Uterus (tissue), 4 donors: Measurements from ENCODE around the gene SIVA1. TPM values are rescaled to one million over a fixed set of nuclear protein-coding genes. Genes with fewer than 3 reads are reported as not detected.

Experiments used
- DNase-seq, 2 donors: peaks; one replicate each; pipeline ENCODE4 v3.0.0-alpha.2; 2019 to 2020
- H3K27ac ChIP-seq, 2 donors: fragments of 200-600 bp; sonication (generic); 1 replicate in 1 of 2; 2 replicates in 1 of 2; pipeline ENCODE4 v1.5.1; 2016 to 2018
- H3K27me3 ChIP-seq, 2 donors: fragments of 200-600 bp; sonication (generic); one replicate each; pipeline ENCODE4 v1.5.1; 2018 to 2019; ENCODE audit warnings: control low read depth in 1 of 2
- H3K36me3 ChIP-seq, 2 donors: fragments of 200-600 bp; sonication (generic); one replicate each; pipeline ENCODE4 v1.5.1; 2019; ENCODE audit warnings: control low read depth in 1 of 2
- H3K4me1 ChIP-seq, 2 donors: fragments of 200-600 bp; sonication (generic); one replicate each; pipeline ENCODE4 v1.5.1; 2018 to 2019; ENCODE audit warnings: control low read depth in 1 of 2
- H3K4me3 ChIP-seq, 2 donors: fragments of 200-600 bp; sonication (generic); 1 replicate in 1 of 2; 2 replicates in 1 of 2; pipeline ENCODE4 v1.5.1; 2018 to 2019; ENCODE audit warnings: mild to moderate bottlenecking in 1 of 2
- H3K9me3 ChIP-seq, 2 donors: fragments of 200-600 bp; sonication (generic); one replicate each; pipeline ENCODE4 v1.5.1; 2019; ENCODE audit warnings: control low read depth in 1 of 2
- CTCF ChIP-seq, 4 experiments: fragments of 200-600 bp in 2 of 4; fragments of 450-650 bp in 2 of 4; sonication (generic) in 2 of 4; IDR thresholded peaks; one replicate each; pipeline ENCODE4 v1.5.1; 2016 to 2019; ENCODE audit warnings: antibody characterized with exemption in 4 of 4, mild to moderate bottlenecking in 2 of 4, moderate library complexity in 1 of 4
- POLR2A ChIP-seq, 2 donors: fragments of 450-650 bp; IDR thresholded peaks; one replicate each; pipeline ENCODE4 v1.6.1; 2016; ENCODE audit warnings: antibody characterized with exemption in 2 of 2, mild to moderate bottlenecking in 1 of 2, moderate library complexity in 1 of 2
- intact Hi-C: fragments of 100-400 bp; cut with DNase I; formaldehyde crosslinking; loops from one replicate; pipeline ENCODE4 v1.15.1; 2023; ENCODE audit warnings: low total_unique reads
- total RNA-seq, 4 donors: library from RNA; depleted of rRNA in 3 of 4; stranded (reverse); fragments of >200 nt in 3 of 4; gene quantifications; one replicate each; pipeline versions ENCODE4 v1.1.0 to v1.2.4, GENCODE V29; 2014 to 2023
- donor health status: DM: yes; HTN: yes; CAD: no.

SIVA1 gene
- total RNA-seq, 4 donors from 2014 or later = 79.4 to 366 (median 239) TPM

DNA sequence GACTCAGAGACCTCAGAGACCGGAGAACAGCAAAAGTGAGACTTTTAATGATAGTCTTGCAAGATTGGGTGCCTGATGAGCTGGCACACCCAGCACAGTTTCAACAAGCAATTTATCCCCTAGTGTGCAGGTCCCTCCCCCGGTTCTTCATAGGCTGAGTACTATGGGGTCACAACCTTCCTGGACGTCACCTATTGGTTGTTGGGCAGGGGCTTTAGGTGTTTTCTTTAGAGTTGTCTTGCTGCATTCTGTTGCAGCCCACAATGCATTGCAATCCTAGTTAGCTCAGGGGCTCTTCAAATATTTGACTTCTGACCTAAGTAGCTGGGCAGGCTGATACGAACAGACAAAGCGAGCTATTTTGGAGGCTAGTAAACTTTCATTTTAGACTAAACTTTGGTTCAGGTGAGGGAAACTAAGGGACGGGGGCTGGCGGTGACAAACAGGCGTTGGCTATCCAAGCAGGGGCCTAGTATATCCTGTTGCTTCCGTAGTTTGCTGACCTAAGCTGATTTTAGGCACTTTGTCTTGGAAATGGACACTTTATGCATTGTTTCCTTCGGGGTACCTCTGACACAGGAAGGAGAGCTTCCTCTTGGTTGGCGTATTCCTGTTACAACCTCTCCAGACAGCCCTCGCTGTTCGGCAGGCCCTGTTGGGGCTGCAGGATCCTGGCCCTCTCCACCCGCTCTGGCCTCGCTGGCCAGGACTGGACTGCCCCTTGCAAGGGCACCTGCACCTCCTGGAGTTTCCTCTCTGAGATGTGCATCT lies 14.1 kb downstream of the SIVA1 start:
- Histone ChIP-seq H3K36me3 (no peaks in the 10 kb centered on the region), H3K4me3 (no peak overlapping the region), H3K9me3 (no peaks in the 10 kb centered on the region), H3K27me3 (no peaks in the 10 kb centered on the region), H3K27ac (no peak overlapping the region), H3K4me1 (peaks cover 0 to 8% of the 10 kb centered on the region in 2 donors)
- intact Hi-C loops = no loop called here
- no peak for TF ChIP-seq POLR2A (IDR thresholded peaks at IDR 0.05)
- no peak for DNase-seq

DNA sequence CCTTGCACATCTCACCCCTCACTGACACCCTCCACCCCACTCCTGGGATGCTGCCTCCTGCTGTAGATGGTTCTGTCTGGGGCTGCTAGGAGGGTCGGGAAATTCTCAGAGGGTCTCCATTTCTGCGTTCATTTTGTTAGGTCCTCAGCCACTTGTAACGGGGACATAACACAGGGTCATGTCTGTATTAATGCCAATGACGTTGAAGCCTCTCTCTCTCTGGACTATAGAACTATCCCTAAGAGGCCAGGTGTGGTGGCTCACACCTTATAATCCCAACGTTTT lies 14.6 kb downstream of the SIVA1 start:
- no peaks in the 10 kb centered on the region for H3K27me3 ChIP-seq
- H3K4me3 ChIP-seq = no peak overlapping the region
- intact Hi-C loops = no loop called here
- H3K4me1 ChIP-seq = peaks cover 0 to 8% of the 10 kb centered on the region in 2 donors
- H3K27ac ChIP-seq = no peak overlapping the region
- H3K36me3 ChIP-seq = no peaks in the 10 kb centered on the region
- TF ChIP-seq POLR2A (IDR thresholded peaks at IDR 0.05) (no peak), CTCF (IDR thresholded peaks at IDR 0.05) (no peak)
- no peak for DNase-seq
- no peaks in the 10 kb centered on the region for H3K9me3 ChIP-seq

DNA sequence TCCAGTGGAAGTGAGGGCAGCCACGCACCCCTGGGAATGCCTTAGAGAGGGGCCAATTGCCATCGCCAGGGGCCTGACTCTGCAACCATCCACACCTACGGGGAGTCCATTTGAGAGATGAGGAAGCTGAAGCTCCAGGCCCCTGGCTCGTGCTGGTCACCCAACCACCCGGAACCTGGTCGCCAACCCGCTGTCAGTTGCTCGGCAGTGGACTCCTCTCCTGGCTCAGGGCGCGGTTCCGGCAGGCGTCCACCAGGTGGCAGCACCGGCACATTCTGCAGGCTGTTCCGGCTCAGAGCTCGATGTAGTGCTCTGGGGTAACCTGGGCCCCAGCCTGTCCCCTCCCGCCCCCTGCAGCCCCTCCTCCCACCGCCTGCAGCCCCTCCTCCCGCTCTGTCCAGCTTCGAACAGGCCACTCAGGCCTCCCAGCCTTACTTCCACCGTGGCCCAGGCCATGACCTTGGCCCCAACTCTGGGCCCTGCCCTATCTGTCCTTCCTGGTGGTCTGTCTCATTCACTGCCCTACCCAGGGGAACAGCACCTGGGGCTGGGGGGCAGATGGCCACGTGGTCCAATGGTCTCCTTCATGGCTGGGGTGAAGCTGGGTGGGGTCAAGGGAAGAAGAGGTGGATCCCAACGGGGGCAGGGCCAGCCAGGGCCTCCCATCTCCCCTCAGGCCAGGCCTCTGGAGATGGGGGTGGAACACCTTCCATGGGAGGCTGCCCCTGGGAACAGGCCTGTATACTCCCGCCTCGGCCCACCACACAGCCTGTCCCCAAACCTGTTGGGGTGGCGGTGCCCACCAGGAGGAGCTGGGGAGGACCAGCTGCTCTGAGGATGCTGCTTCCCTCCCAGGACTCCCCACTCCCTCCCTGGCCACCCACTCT lies 15.7 kb downstream of the SIVA1 start:
- intact Hi-C loops = no loop called here
- TF ChIP-seq POLR2A (IDR thresholded peaks at IDR 0.05) = no peak
- TF ChIP-seq CTCF (IDR thresholded peaks at IDR 0.05) = peak; percentile 92 to 95 (median 92)
- H3K36me3 ChIP-seq = no peaks in the 10 kb centered on the region
- H3K4me3 ChIP-seq = no peak overlapping the region
- peaks cover 0 to 8% of the 10 kb centered on the region in 2 donors for H3K4me1 ChIP-seq
- no peaks in the 10 kb centered on the region for H3K9me3 ChIP-seq
- DNase-seq = peak; percentile 89 to 92
- peak overlapping the region; percentile 4 to 62 for H3K27ac ChIP-seq
- no peaks in the 10 kb centered on the region for H3K27me3 ChIP-seq

GRCh38 chr14:104769324-104770071 lies 16.6 kb downstream of the SIVA1 start:
- Histone ChIP-seq H3K36me3 (no peaks in the 10 kb centered on the region), H3K27ac (peak overlapping the region; percentile 29 to 62), H3K9me3 (no peaks in the 10 kb centered on the region), H3K4me1 (peaks cover 0 to 8% of the 10 kb centered on the region in 2 donors), H3K27me3 (no peaks in the 10 kb centered on the region), H3K4me3 (no peak overlapping the region)
- intact Hi-C loops = loop anchor here (5.0 kb wide), 1 partner anchor 58 kb away; no protein-coding TSS in a partner anchor
- no peak for DNase-seq
- TF ChIP-seq POLR2A (IDR thresholded peaks at IDR 0.05) (no peak), CTCF (IDR thresholded peaks at IDR 0.05) (no peak)

DNA sequence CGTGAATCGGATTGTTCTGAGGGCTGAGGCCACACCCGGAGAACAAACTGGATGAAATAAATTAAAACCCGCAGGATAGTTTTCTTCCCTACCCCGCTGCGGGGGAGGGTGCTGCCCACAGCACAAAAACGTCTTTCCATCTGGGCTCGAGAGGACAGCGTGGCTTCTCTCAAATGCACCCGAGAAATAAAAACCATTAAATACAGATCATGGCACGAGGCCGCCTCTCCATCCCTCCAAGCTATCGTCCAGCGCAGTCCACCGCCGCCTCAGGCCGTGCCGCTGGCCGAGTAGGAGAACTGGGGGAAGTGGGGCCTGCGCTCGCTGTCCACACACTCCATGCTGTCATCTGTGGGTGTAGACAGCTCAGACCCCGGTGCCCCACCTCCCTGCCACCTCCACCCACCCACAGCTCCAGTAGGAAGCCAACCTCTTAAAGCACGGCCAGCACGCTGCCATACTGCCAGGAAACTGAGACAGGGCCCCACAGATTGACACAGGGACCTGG lies 17.2 kb downstream of the SIVA1 start:
- no peaks in the 10 kb centered on the region for H3K9me3 ChIP-seq
- intact Hi-C loops = loop anchor here (5.0 kb wide), 1 partner anchor 57 kb away; no protein-coding TSS in a partner anchor
- no peak overlapping the region for H3K4me3 ChIP-seq
- DNase-seq = no peak
- H3K36me3 ChIP-seq = no peaks in the 10 kb centered on the region
- peaks cover 0 to 8% of the 10 kb centered on the region in 2 donors for H3K4me1 ChIP-seq
- peak overlapping the region; percentile 19 to 29 for H3K27ac ChIP-seq
- TF ChIP-seq POLR2A (IDR thresholded peaks at IDR 0.05) (no peak), CTCF (IDR thresholded peaks at IDR 0.05) (no peak)
- H3K27me3 ChIP-seq = no peaks in the 10 kb centered on the region
